Upper lobe of left lung (tissue), 6 donors: Measurements from ENCODE around the gene MATK. TPM values are rescaled to one million over a fixed set of nuclear protein-coding genes. Genes with fewer than 3 reads are reported as not detected.
A peak's percentile ranks its signal among the peaks of the same experiment; 100 is the strongest.

ENCODE experiments used
- ATAC-seq, 2 donors: fragments of 200-7000 bp; cut with Tn5 transposase; one replicate each; pipeline ENCODE4 v1.9.1; 2022; ENCODE audit warnings: mild to moderate bottlenecking in 2 of 2, moderate library complexity in 2 of 2; ENCODE audit not compliant: low FRiP score in 2 of 2
- DNase-seq, 2 donors: peaks; one replicate each; pipeline ENCODE4 v3.0.0-alpha.2; 2019 to 2020
- H3K27ac ChIP-seq, 4 donors: fragments of 200-600 bp; sonication (generic); one replicate each; pipeline ENCODE4 v1.5.1; 2016 to 2019
- H3K27me3 ChIP-seq, 4 donors: fragments of 200-600 bp; sonication (generic); one replicate each; pipeline ENCODE4 v1.5.1; 2017 to 2019
- H3K36me3 ChIP-seq, 4 donors: fragments of 200-600 bp; sonication (generic); one replicate each; pipeline ENCODE4 v1.5.1; 2016 to 2019
- H3K4me1 ChIP-seq, 4 donors: fragments of 200-600 bp; sonication (generic); one replicate each; pipeline ENCODE4 v1.5.1; 2018 to 2019
- H3K4me3 ChIP-seq, 4 donors: fragments of 200-600 bp; sonication (generic); one replicate each; pipeline ENCODE4 v1.5.1; 2017 to 2019; ENCODE audit warnings: mild to moderate bottlenecking in 2 of 4, moderate library complexity in 1 of 4
- H3K9me3 ChIP-seq, 4 donors: fragments of 200-600 bp; sonication (generic); one replicate each; pipeline ENCODE4 v1.5.1; 2018 to 2019
- EP300 ChIP-seq, 4 donors: sonication (generic); formaldehyde crosslinking; IDR thresholded peaks; one replicate each; pipeline ENCODE4 v1.5.1; 2017; ENCODE audit warnings: antibody characterized with exemption in 4 of 4, control low read depth in 2 of 4
- POLR2A ChIP-seq, 4 donors: fragments of 450-650 bp; IDR thresholded peaks; one replicate each; pipeline ENCODE4 v1.5.1; 2016 to 2017; ENCODE audit warnings: antibody characterized with exemption in 4 of 4, mild to moderate bottlenecking in 2 of 4
- POLR2AphosphoS5 ChIP-seq, 2 donors: sonication (generic); formaldehyde crosslinking; IDR thresholded peaks; one replicate each; pipeline ENCODE4 v1.5.1; 2017; ENCODE audit warnings: antibody characterized with exemption in 2 of 2
- WGBS, 2 donors: methylation state at CpG; one replicate each; pipeline ENCODE4 v1.1.5; 2017 to 2018; 5-methylcytosine and 5-hydroxymethylcytosine counted together
- total RNA-seq, 6 donors: library from RNA; depleted of rRNA in 4 of 6; stranded (reverse); fragments of >200 nt in 4 of 6; gene quantifications; one replicate each; pipeline versions ENCODE4 v1.1.0 to v1.2.1, GENCODE V29; 2016 to 2021
- TF ChIP-seq, protein P1 (sequence below), 6 experiments: fragments of 450-650 bp in 4 of 6; fragments of 200-600 bp in 2 of 6; sonication (generic) in 2 of 6; IDR thresholded peaks; one replicate each; pipeline ENCODE4 v1.5.1; 2016 to 2019; ENCODE audit warnings: antibody characterized with exemption in 6 of 6
- donor health status: DM: no; HTN: no; CAD: no; lungs with moderate emphysema.
- donor health status: DM: no; HTN: yes; CAD: no; lungs with severe emphysema.

The MATK gene
- total RNA-seq, 6 donors from 2014 or later, result 9.6 to 20.1 (median 13.1) TPM

DNA sequence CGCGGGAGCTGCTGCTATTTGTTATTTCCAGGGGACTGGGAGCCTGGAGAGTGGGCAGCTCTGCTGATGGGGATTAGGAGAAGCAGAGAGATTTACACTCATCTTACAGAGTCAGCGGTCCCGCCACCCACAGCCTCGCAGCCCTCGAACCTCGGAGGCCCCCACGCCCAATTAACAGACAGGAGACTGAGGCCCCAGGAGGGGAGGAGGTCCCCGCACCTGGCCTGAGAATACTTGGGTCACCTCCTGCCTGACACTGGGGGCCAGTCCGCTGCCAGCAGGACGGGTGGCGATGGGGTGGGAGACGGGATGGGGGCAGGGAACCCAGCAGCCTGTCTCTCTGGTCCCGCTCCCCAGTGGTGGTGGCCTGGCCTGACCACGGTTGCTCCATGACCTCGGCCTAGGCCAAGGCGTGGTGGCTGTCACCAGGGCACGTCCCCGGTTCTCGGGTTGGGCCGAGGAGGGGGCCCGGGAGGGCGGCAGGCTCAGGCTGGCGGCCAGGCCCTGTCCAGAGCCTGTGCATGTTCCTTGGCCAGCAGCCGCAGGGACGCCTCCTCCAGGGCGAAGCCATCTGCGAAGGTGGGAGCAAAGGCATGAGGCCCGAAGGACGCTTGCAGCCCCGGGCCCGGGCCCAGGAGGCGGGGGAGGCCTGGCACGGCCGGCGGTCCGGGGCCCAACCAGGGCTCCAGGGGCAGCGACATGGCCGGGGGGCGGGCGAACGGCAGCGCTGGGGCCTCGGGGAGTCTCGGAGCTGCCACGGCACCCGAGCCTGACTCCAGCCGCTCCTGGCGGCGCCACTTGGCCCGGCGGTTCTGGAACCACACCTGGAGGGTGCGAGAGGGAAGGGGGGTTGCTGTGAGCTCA is 15.8 kb downstream of the MATK start:
- ATAC-seq (peak in 1 of 2 donors; percentile 17), DNase-seq (peak in 1 of 2 donors; percentile 85)
- no peak for TF ChIP-seq POLR2A (IDR thresholded peaks at IDR 0.05)
- TF ChIP-seq EP300 (IDR thresholded peaks at IDR 0.05), result no peak
- TF ChIP-seq POLR2AphosphoS5 (IDR thresholded peaks at IDR 0.05), result no peak
- TF ChIP-seq, protein P1, sequence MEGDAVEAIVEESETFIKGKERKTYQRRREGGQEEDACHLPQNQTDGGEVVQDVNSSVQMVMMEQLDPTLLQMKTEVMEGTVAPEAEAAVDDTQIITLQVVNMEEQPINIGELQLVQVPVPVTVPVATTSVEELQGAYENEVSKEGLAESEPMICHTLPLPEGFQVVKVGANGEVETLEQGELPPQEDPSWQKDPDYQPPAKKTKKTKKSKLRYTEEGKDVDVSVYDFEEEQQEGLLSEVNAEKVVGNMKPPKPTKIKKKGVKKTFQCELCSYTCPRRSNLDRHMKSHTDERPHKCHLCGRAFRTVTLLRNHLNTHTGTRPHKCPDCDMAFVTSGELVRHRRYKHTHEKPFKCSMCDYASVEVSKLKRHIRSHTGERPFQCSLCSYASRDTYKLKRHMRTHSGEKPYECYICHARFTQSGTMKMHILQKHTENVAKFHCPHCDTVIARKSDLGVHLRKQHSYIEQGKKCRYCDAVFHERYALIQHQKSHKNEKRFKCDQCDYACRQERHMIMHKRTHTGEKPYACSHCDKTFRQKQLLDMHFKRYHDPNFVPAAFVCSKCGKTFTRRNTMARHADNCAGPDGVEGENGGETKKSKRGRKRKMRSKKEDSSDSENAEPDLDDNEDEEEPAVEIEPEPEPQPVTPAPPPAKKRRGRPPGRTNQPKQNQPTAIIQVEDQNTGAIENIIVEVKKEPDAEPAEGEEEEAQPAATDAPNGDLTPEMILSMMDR (IDR thresholded peaks at IDR 0.05), result no peak
- H3K27ac ChIP-seq, result no peak overlapping the region
- no peaks in the 10 kb centered on the region for H3K9me3 ChIP-seq
- H3K4me3 ChIP-seq, result no peak overlapping the region
- WGBS, 2 donors, result 89 to 90% methylated on average over 12 to 18 of the region's 53 CpGs
- H3K4me1 ChIP-seq, result peaks cover 0 to 12% (median 0%) of the 10 kb centered on the region in 4 donors
- peaks cover 11 to 46% (median 35%) of the 10 kb centered on the region in 4 donors for H3K36me3 ChIP-seq
- no peaks in the 10 kb centered on the region for H3K27me3 ChIP-seq

DNA sequence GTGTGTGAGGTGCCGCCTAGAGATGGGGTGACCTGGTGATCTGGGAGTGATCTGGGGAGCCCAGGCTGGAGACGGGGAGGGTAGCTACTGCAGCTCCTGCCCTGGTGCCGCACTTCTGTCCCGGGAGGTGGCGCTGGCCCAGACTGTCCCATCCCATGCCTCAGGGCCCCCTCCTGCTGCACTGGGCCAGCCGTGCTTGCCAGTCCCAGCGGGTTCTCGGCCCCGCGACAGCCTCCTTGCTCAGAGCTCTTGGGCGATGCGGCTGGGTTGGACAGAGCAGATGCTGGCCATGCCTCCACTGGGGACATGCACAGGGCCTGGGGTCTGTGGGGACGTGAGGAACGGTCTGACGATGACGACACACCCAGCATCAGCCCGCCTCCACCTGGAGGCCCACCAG is 16.7 kb downstream of the MATK start:
- H3K36me3 ChIP-seq, result peaks cover 11 to 52% (median 39%) of the 10 kb centered on the region in 4 donors

DNA sequence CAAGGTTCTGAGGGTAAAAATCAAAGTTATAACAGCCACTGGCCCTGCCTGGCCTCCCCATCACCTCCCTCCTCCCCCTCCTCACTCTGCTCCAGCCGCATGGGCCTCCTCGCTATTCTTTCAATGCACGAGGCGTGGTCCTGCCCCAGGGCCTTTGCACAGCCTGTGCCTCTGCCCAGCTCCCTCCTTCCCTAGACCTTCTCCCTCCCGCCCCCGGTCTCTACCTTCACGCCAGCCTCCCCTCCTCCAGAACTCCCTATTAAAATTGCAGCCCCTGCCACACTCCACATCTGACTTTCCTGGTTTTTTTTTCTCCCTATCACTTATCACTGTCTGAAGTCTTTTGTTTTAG is 17.5 kb downstream of the MATK start:
- TF ChIP-seq EP300 (IDR thresholded peaks at IDR 0.05), result no peak
- no peak for TF ChIP-seq POLR2AphosphoS5 (IDR thresholded peaks at IDR 0.05)
- no peak for TF ChIP-seq POLR2A (IDR thresholded peaks at IDR 0.05)
- TF ChIP-seq, protein P1 (IDR thresholded peaks at IDR 0.05), result no peak
- no peak for DNase-seq
- ATAC-seq, result no peak
- 90% methylated on average over 7 of the region's 7 CpGs for WGBS, 2 donors
- Histone ChIP-seq H3K36me3 (peaks cover 11 to 52% (median 39%) of the 10 kb centered on the region in 4 donors), H3K4me1 (peaks cover 0 to 18% (median 4%) of the 10 kb centered on the region in 4 donors), H3K27ac (no peak overlapping the region), H3K27me3 (no peaks in the 10 kb centered on the region), H3K4me3 (no peak overlapping the region), H3K9me3 (no peaks in the 10 kb centered on the region)

More for the DNA sequence above, 16.7 kb downstream of the MATK start:
- Histone ChIP-seq H3K9me3 (no peaks in the 10 kb centered on the region), H3K27ac (no peak overlapping the region), H3K4me1 (peaks cover 0 to 12% (median 0%) of the 10 kb centered on the region in 4 donors), H3K27me3 (no peaks in the 10 kb centered on the region), H3K4me3 (no peak overlapping the region)
- TF ChIP-seq POLR2A (IDR thresholded peaks at IDR 0.05), result no peak
- peak in 1 of 2 donors; percentile 78 for DNase-seq
- ATAC-seq, result no peak
- 92% methylated on average over 12 of the region's 17 CpGs; no CpG with 5 or more reads in 1 of the 2 donors for WGBS, 2 donors

DNA sequence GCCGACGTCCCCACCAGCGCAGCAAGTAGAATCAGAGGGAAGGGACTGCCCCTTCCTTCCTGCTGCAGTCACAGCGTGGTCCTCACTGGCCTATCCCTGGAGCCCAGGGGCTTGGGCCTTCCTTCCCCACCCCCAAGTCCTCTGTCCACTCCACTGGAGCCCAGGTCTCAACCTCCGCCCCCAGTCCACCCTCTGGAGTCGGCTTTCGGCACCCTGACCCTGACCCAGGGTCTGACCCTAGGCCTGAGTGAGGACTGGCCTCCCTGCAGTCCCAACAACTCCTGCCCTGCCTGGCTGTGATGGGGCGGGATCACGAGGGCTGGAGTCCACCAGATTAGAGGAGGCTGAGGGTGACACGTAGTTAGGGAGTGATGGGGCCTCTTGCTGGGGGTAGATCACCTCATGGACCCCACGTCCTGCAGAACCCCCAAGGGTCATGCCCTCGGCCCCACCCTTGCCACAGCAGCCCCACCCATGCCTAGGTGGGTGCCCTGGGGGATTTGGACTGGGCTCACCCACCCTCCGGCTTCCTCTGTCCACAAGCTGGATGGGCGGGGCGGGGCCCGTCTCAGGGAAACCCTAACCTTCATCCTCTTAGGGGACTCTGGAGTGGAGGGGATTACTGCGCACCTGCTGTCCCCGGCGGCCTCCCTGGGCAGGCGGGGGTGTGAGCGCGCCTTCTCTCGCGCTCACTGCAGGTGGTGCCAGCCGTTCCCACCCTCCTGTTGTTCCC is 18.0 kb downstream of the MATK start:
- no peak overlapping the region for H3K4me3 ChIP-seq
- peaks cover 11 to 52% (median 39%) of the 10 kb centered on the region in 4 donors for H3K36me3 ChIP-seq
- WGBS, 2 donors, result 83 to 89% methylated on average over 8 to 24 of the region's 25 CpGs
- H3K4me1 ChIP-seq, result peaks cover 5 to 24% (median 10%) of the 10 kb centered on the region in 4 donors
- H3K27ac ChIP-seq, result no peak overlapping the region
- H3K27me3 ChIP-seq, result no peaks in the 10 kb centered on the region
- no peaks in the 10 kb centered on the region for H3K9me3 ChIP-seq
- DNase-seq (peak in 1 of 2 donors; percentile 74), ATAC-seq (peak in 1 of 2 donors; percentile 7)
- TF ChIP-seq EP300 (IDR thresholded peaks at IDR 0.05) (no peak), POLR2AphosphoS5 (IDR thresholded peaks at IDR 0.05) (no peak), POLR2A (IDR thresholded peaks at IDR 0.05) (no peak)

DNA sequence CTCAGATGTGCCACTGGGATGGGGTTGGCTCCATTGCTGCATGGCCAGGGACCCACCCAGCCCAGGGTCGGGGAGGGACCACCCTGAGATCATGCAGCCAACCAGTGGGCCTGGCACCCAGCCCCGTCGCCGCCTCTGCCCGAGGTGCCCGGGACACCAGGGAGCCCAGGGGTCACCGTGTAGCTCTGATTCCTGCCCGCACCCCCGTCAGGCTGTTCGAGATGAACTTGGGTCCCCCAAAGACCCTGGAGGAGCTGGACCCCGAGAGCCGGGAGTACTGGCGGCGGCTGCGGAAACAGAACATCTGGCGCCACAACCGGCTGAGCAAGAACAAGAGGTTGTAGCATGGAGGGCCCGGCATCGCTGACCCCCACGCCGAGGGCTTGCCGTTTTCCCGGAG is 19.1 kb downstream of the MATK start:
- H3K36me3 ChIP-seq, result peaks cover 11 to 52% (median 39%) of the 10 kb centered on the region in 4 donors
- no peak for TF ChIP-seq POLR2AphosphoS5 (IDR thresholded peaks at IDR 0.05)
- no peak for TF ChIP-seq EP300 (IDR thresholded peaks at IDR 0.05)
- TF ChIP-seq, protein P1 (IDR thresholded peaks at IDR 0.05), result no peak
- no peaks in the 10 kb centered on the region for H3K27me3 ChIP-seq
- H3K4me3 ChIP-seq, result no peak overlapping the region
- peaks cover 10 to 26% (median 13%) of the 10 kb centered on the region in 4 donors for H3K4me1 ChIP-seq
- no peaks in the 10 kb centered on the region for H3K9me3 ChIP-seq
- H3K27ac ChIP-seq, result no peak overlapping the region
- no peak for ATAC-seq
- peak in 1 of 2 donors; percentile 77 for DNase-seq
- WGBS, 2 donors, result 89 to 93% methylated on average over 14 to 18 of the region's 23 CpGs
